HCT116 (cell line): ENCODE results near the gene MAL. TPM values are rescaled to one million over a fixed set of nuclear protein-coding genes. Genes with fewer than 3 reads are reported as not detected.
A peak's percentile ranks its signal among the peaks of the same experiment; 100 is the strongest.

Source experiments
- ATAC-seq: fragments of 200-7000 bp; cut with Tn5 transposase; 2 replicates; pipeline ENCODE4 v1.9.1; 2020; ENCODE audit warnings: mild to moderate bottlenecking, moderate library complexity
- Bru-seq: library from RNA; stranded (reverse); fragments of 400-500 nt; gene quantifications from one replicate; lab custom pipeline; 2021; lab: Mats Ljungman, UMichigan
- BruChase-seq, 2 experiments: library from RNA; stranded (reverse); fragments of 400-500 nt; gene quantifications; one replicate each; lab custom pipeline; 2021; lab: Mats Ljungman, UMichigan
- BruUV-seq: library from RNA; stranded (reverse); fragments of 400-500 nt; replicated peaks from 2 replicates; lab custom pipeline; 2021; lab: Mats Ljungman, UMichigan
- CTCF ChIA-PET: fragments of 300-600 bp; sonication (Branson Sonifier 250); formaldehyde crosslinking; loops from one replicate; lab custom pipeline; 2021; ENCODE audit warnings: antibody characterized with exemption; lab: Charles Lee
- POLR2A ChIA-PET: fragments of 300-600, 350-600 bp; sonication (Branson Sonifier 250); formaldehyde crosslinking; loops from one replicate; lab custom pipeline; 2021; ENCODE audit warnings: antibody characterized with exemption; lab: Charles Lee
- RAD21 ChIA-PET, 2 experiments: fragments of 300-600 bp; sonication (Branson Sonifier 250); formaldehyde crosslinking; loops; one replicate each; lab custom pipeline; 2023; ENCODE audit warnings: low total read pairs in 2 of 2; ENCODE audit not compliant: uncharacterized antibody in 2 of 2, unreplicated experiment in 2 of 2, low non-redundant PET in 1 of 2; lab: Charles Lee
- DNase-seq: peaks from one replicate; pipeline ENCODE4 v3.0.0-alpha.2; 2010; ENCODE audit warnings: low read depth, low spot score
- H2AFZ ChIP-seq: fragments of 200-600 bp; shearing (Covaris generic), sonication (generic); 2 replicates; pipeline ENCODE4 v1.6.1; 2017; ENCODE audit warnings: low read depth, mixed run types, mixed read lengths, antibody characterized with exemption, low read length; ENCODE audit not compliant: poor library complexity, severe bottlenecking
- H3K27ac ChIP-seq: 2 replicates; pipeline ENCODE4 v1.5.1; 2012; ENCODE audit warnings: low read depth, low read length
- H3K27me3 ChIP-seq: fragments of 200-600 bp; sonication (generic); 2 replicates; pipeline ENCODE4 v1.6.1; 2016; ENCODE audit warnings: mixed run types, low read length, mixed read lengths; ENCODE audit not compliant: insufficient read depth
- H3K36me3 ChIP-seq, 2 experiments: fragments of 200-500 bp in 1 of 2; fragments of 200-600 bp in 1 of 2; sonication (Bioruptor generic) in 1 of 2; sonication (generic) in 1 of 2; 2 replicates each; pipeline versions ENCODE4 v1.5.1 to v1.6.1; 2014 to 2016; ENCODE audit warnings: low read length in 2 of 2, inconsistent platforms in 1 of 2, mixed read lengths in 1 of 2, mixed run types in 1 of 2; ENCODE audit not compliant: insufficient read depth in 2 of 2, control insufficient read depth in 1 of 2
- H3K4me1 ChIP-seq, 2 experiments: fragments of 200-600 bp in 1 of 2; sonication (generic) in 1 of 2; 2 replicates each; pipeline versions ENCODE4 v1.5.1 to v1.6.1; 2012 to 2017; ENCODE audit warnings: low read length in 2 of 2, inconsistent platforms in 1 of 2, mild to moderate bottlenecking in 1 of 2, mixed read lengths in 1 of 2, mixed run types in 1 of 2, moderate library complexity in 1 of 2; ENCODE audit not compliant: insufficient read depth in 2 of 2, control insufficient read depth in 1 of 2
- H3K4me2 ChIP-seq: fragments of 200-600 bp; sonication (generic); 2 replicates; pipeline ENCODE4 v1.6.1; 2017; ENCODE audit warnings: mixed run types, low read length, mixed read lengths
- H3K4me3 ChIP-seq, 2 experiments: fragments of 200-600 bp in 1 of 2; sonication (generic) in 1 of 2; replicated peaks in 1 of 2; 2 replicates each; pipeline ENCODE4 v1.5.1; 2011 to 2016; ENCODE audit warnings: low read length in 2 of 2, control low read depth in 1 of 2, low read depth in 1 of 2, mild to moderate bottlenecking in 1 of 2, mixed read lengths in 1 of 2, mixed run types in 1 of 2
- H3K79me2 ChIP-seq: fragments of 200-600 bp; sonication (generic); 2 replicates; pipeline ENCODE4 v1.6.1; 2017; ENCODE audit warnings: mild to moderate bottlenecking, mixed run types, low read length, moderate library complexity, mixed read lengths; ENCODE audit not compliant: insufficient read depth
- H3K9ac ChIP-seq: fragments of 200-600 bp; sonication (generic); 2 replicates; pipeline ENCODE4 v1.6.1; 2016; ENCODE audit warnings: low read length, mixed read lengths
- H3K9me2 ChIP-seq: fragments of 200-600 bp; sonication (generic), shearing (Covaris generic); 2 replicates; pipeline ENCODE4 v1.6.1; 2017; ENCODE audit warnings: mixed run types, mild to moderate bottlenecking, moderate library complexity; ENCODE audit not compliant: insufficient read depth
- H3K9me3 ChIP-seq, 2 experiments: fragments of 200-500 bp in 1 of 2; fragments of 200-600 bp in 1 of 2; sonication (Bioruptor generic) in 1 of 2; sonication (generic) in 1 of 2; 2 replicates each; pipeline ENCODE4 v1.6.1; 2014 to 2017; ENCODE audit warnings: low read length in 2 of 2, mixed read lengths in 2 of 2, inconsistent platforms in 1 of 2, low read depth in 1 of 2, mild to moderate bottlenecking in 1 of 2, mixed run types in 1 of 2, moderate library complexity in 1 of 2; ENCODE audit not compliant: control insufficient read depth in 1 of 2, insufficient read depth in 1 of 2
- H4K20me1 ChIP-seq: fragments of 200-600 bp; sonication (generic), shearing (Covaris generic); 2 replicates; pipeline ENCODE4 v1.6.1; 2017; ENCODE audit warnings: mixed run types, mild to moderate bottlenecking, moderate library complexity; ENCODE audit not compliant: insufficient read depth
- ATF3 ChIP-seq: IDR thresholded peaks from 2 replicates; pipeline ENCODE4 v1.6.1; 2012
- CBX3 ChIP-seq: IDR thresholded peaks from 2 replicates; pipeline ENCODE4 v1.6.1; 2012; ENCODE audit warnings: low read depth
- CTCF ChIP-seq, 3 experiments: fragments of 200-600 bp in 1 of 3; sonication (generic) in 1 of 3; IDR thresholded peaks in 2 of 3; conservative IDR thresholded peaks in 1 of 3; 2 replicates each; pipeline ENCODE4 v1.5.1; 2012 to 2017; ENCODE audit warnings: low read depth in 2 of 3, low read length in 2 of 3, antibody characterized with exemption in 1 of 3, borderline replicate concordance in 1 of 3, control low read depth in 1 of 3, mild to moderate bottlenecking in 1 of 3, mixed read lengths in 1 of 3, mixed run types in 1 of 3, moderate library complexity in 1 of 3; ENCODE audit not compliant: insufficient read depth in 1 of 3
- EGR1 ChIP-seq: IDR thresholded peaks from 2 replicates; pipeline ENCODE4 v1.6.1; 2012; ENCODE audit warnings: low read depth
- ELF1 ChIP-seq: IDR thresholded peaks from 2 replicates; pipeline ENCODE4 v1.6.1; 2012; ENCODE audit warnings: low read depth, borderline replicate concordance
- EZH2 ChIP-seq: fragments of 200-600 bp; sonication (generic); IDR thresholded peaks from 2 replicates; pipeline ENCODE4 v1.6.1; 2017; ENCODE audit warnings: antibody characterized with exemption, mixed run types
- EZH2phosphoT487 ChIP-seq: fragments of 200-600 bp; IDR thresholded peaks from 2 replicates; pipeline ENCODE4 v1.6.1; 2018; ENCODE audit warnings: antibody characterized with exemption, borderline replicate concordance
- JUND ChIP-seq: IDR thresholded peaks from 2 replicates; pipeline ENCODE4 v1.6.1; 2012
- POLR2A ChIP-seq: IDR thresholded peaks from 2 replicates; pipeline ENCODE4 v1.7.0; 2011; ENCODE audit warnings: borderline replicate concordance; ENCODE audit not compliant: insufficient read depth, insufficient read length; ENCODE audit errors: extremely low read depth
- RAD21 ChIP-seq: IDR thresholded peaks from 2 replicates; pipeline ENCODE4 v1.6.1; 2012; ENCODE audit warnings: low read depth, mild to moderate bottlenecking
- SIN3A ChIP-seq: IDR thresholded peaks from 2 replicates; pipeline ENCODE4 v1.6.1; 2012; ENCODE audit warnings: low read depth
- ZFX ChIP-seq: fragments of 450-650 bp; IDR thresholded peaks from 2 replicates; pipeline ENCODE4 v1.6.1; 2017
- ZNF274 ChIP-seq: fragments of 200-500 bp; sonication (Bioruptor generic); IDR thresholded peaks from 2 replicates; pipeline ENCODE4 v1.6.1; 2014; ENCODE audit warnings: mild to moderate bottlenecking, low read depth, low read length, inconsistent platforms
- intact Hi-C: fragments of 100-400 bp; cut with micrococcal nuclease; formaldehyde crosslinking; loops from 2 replicates; pipeline ENCODE4 v1.10.0; 2022
- long read RNA-seq: library from polyadenylated mRNA; unstranded; transcript quantifications from one replicate; pipeline ENCODE4 v2.0.0, GENCODE V29; 2021; ENCODE audit not compliant: unreplicated experiment
- polyA plus RNA-seq: library from polyadenylated mRNA; unstranded; fragments of >200 nt; gene quantifications from 2 replicates; pipeline ENCODE4 v1.2.1, GENCODE V29; 2012; ENCODE audit warnings: missing spikeins
- total RNA-seq: library from RNA; stranded (reverse); gene quantifications from one replicate; pipeline ENCODE4 v1.2.1, GENCODE V29; 2021; ENCODE audit not compliant: unreplicated experiment
- TF ChIP-seq, protein P1 (sequence below): IDR thresholded peaks from 2 replicates; pipeline ENCODE4 v1.6.1; 2012

The MAL gene
- total RNA-seq (not detected), Bru-seq, nascent RNA (percentile 3 among the genes with signal in this experiment), BruChase-seq, experiment 1, labeled RNA remaining after a 6-hour chase (not detected), BruChase-seq, experiment 2, labeled RNA remaining after a 2-hour chase (percentile 3 among the genes with signal in this experiment)
- not detected in 2 replicates for polyA plus RNA-seq
- long read RNA-seq = 0 reads

DNA sequence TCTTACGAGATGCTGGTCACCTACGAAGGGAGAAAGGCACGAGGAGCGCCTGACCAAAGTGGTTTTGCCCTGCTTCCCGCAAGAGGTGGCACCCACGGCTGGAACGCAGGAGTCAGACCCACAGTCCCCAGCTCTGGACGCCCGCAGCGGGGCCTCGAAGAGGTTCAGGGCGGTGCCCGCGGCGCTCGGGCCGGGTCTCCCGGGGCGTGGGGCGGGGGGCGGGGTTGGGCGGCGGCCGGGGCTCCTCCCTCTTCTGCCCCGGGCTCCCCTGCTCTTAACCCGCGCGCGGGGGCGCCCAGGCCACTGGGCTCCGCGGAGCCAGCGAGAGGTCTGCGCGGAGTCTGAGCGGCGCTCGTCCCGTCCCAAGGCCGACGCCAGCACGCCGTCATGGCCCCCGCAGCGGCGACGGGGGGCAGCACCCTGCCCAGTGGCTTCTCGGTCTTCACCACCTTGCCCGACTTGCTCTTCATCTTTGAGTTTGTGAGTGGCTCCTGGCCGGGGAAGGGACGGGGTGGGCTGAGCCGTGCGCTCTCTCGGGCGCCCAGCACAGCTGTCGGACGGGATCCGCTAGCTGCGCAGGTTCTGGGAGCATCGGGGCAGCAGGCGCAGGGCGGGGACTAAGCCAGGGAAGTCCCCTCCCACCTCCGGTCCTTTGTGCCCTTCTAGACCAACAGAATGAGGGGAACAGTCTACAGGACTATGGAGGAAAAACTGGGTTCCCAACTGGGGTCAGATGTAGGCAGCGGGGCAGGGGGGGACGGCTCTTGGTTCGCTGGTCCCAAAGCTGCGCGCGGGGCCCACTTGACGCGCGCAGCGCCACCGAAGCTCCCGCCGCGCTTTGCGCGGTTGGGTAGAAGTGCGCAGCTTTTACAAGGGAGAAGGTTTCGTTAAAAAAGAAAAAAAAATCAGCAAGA lies at the start of gene MAL:
MAL (plus strand) TSS at position 303 of the 914 bp plus-strand sequence; CDS start at position 388, 85 bp downstream.
- no peak within 1 kb of the TSS for H2AFZ ChIP-seq
- H3K79me2 ChIP-seq = no peaks in the 10 kb centered on the region
- no peaks in the 10 kb centered on the region for H3K9me2 ChIP-seq
- ChIA-PET RAD21 (no interaction called here), POLR2A (no interaction called here), CTCF (no interaction called here)
- no peaks in the 10 kb centered on the region for H3K9me3 ChIP-seq
- no peaks in the 10 kb centered on the region for H3K27me3 ChIP-seq
- BruUV-seq = no TSS peak
- ATAC-seq = no peak
- peaks cover 3 to 21% of the 10 kb centered on the region in 2 experiments; a peak in 3 of 4 replicates for H3K4me1 ChIP-seq
- no peak within 1 kb of the TSS for H3K9ac ChIP-seq
- H3K4me3 ChIP-seq = no peak within 1 kb of the TSS
- no peak for TF ChIP-seq ZFX
- TF ChIP-seq, protein P1, sequence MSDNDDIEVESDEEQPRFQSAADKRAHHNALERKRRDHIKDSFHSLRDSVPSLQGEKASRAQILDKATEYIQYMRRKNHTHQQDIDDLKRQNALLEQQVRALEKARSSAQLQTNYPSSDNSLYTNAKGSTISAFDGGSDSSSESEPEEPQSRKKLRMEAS = no peak
- no peak within 1 kb of the TSS for H3K27ac ChIP-seq
- intact Hi-C loops = no loop called here
- H3K4me2 ChIP-seq = no peak within 1 kb of the TSS
- DNase-seq = no peak
- H3K36me3 ChIP-seq = no peaks in the 10 kb centered on the region
- no peaks in the 10 kb centered on the region for H4K20me1 ChIP-seq

- CTCF ChIA-PET = interaction anchor here (1.3 kb wide), 1 partner anchor 9 kb away, joined by 6 read pairs; no protein-coding TSS in a partner anchor
- intact Hi-C loops = no loop called here
- no peak overlapping the region for H3K27ac ChIP-seq
- H3K9me2 ChIP-seq = no peaks in the 10 kb centered on the region
- DNase-seq (no peak), ATAC-seq (no peak)
- no peak overlapping the region for H2AFZ ChIP-seq
- no peaks in the 10 kb centered on the region for H3K79me2 ChIP-seq
- no peak overlapping the region for H3K4me2 ChIP-seq
- H3K4me1 ChIP-seq = no peaks in the 10 kb centered on the region
- no peaks in the 10 kb centered on the region for H3K9me3 ChIP-seq
- H3K27me3 ChIP-seq = peaks cover 31% of the 10 kb centered on the region
- no peaks in the 10 kb centered on the region for H3K36me3 ChIP-seq
- no peak overlapping the region for H3K9ac ChIP-seq
- no peaks in the 10 kb centered on the region for H4K20me1 ChIP-seq
- no peak overlapping the region for H3K4me3 ChIP-seq
- POLR2A ChIA-PET = no interaction called here
- RAD21 ChIA-PET = no interaction called here
- BruUV-seq = no TSS peak
- TF ChIP-seq EZH2phosphoT487 = no peak
- TF ChIP-seq POLR2A = no peak
- no peak for TF ChIP-seq CTCF (IDR thresholded peaks at IDR 0.05 in 2 of 3, conservative IDR thresholded peaks at IDR 0.05 in 1 of 3; ENCODE audit: borderline replicate concordance in 1 of 3, insufficient read depth in 1 of 3, low read depth in 2 of 3, low read length in 2 of 3)
- no peak for TF ChIP-seq EGR1
- TF ChIP-seq JUND = no peak
- no peak for TF ChIP-seq ZNF274
- no peak for TF ChIP-seq CBX3
- no peak for TF ChIP-seq SIN3A
- TF ChIP-seq RAD21 = no peak
- TF ChIP-seq ATF3 = no peak
- TF ChIP-seq, protein P1 = no peak
- TF ChIP-seq ZFX = no peak
- no peak for TF ChIP-seq ELF1
- TF ChIP-seq EZH2 = no peak
Measured at GRCh38 chr2:94977826-94978225, 47.7 kb upstream of the MAL start.
